ENCODE data around the gene TRIP13.
"Not testable (repeated sequence)": the region's sequence is repeated elsewhere in the genome, so short reads cannot be mapped to it uniquely, and the experiment has no call there.

TRIP13 gene

GRCh38 chr5:939368-939767 is 46.7 kb downstream of the TRIP13 start:
- FAIRE-seq, result no peak

GRCh38 chr5:940741-941140 is 48.1 kb downstream of the TRIP13 start:
- FAIRE-seq, result not testable (repeated sequence)

GRCh38 chr5:943201-943917 is 50.7 kb downstream of the TRIP13 start:
- FAIRE-seq, result no peak

- no peak for FAIRE-seq
These were observed 51.4 kb downstream of the TRIP13 start for GRCh38 chr5:943918-944620.

- FAIRE-seq, result no peak
These were observed 51.9 kb downstream of the TRIP13 start for GRCh38 chr5:944621-944927.

GRCh38 chr5:944992-945685 is 52.5 kb downstream of the TRIP13 start:
- no peak for FAIRE-seq

- FAIRE-seq, result no peak
These were observed 53.2 kb downstream of the TRIP13 start for GRCh38 chr5:945691-946551.

GRCh38 chr5:946720-947625 is 54.3 kb downstream of the TRIP13 start:
- FAIRE-seq, result no peak

- no peak for FAIRE-seq
These were observed 55.2 kb downstream of the TRIP13 start for GRCh38 chr5:947626-948471.

GRCh38 chr5:948472-949274 is 56.0 kb downstream of the TRIP13 start:
- no peak for FAIRE-seq

- FAIRE-seq, result no peak
These were observed 56.5 kb downstream of the TRIP13 start for GRCh38 chr5:949275-949543.

GRCh38 chr5:949815-950560 is 57.3 kb downstream of the TRIP13 start:
- no peak for FAIRE-seq

GRCh38 chr5:951940-952596 is 59.4 kb downstream of the TRIP13 start:
- no peak for FAIRE-seq

GRCh38 chr5:952597-953271 is 60.0 kb downstream of the TRIP13 start:
- FAIRE-seq, result no peak

GRCh38 chr5:953535-954449 is 61.1 kb downstream of the TRIP13 start:
- FAIRE-seq, result no peak

GRCh38 chr5:955886-956761 is 63.4 kb downstream of the TRIP13 start:
- FAIRE-seq, result no peak

All from A204.1 (cell line).